NB4 (cell line): ENCODE results near the gene KIAA1958.
"Not testable (repeated sequence)": the region's sequence is repeated elsewhere in the genome, so short reads cannot be mapped to it uniquely, and the experiment has no call there.

Experiments used
- DNase-seq: peaks from one replicate; pipeline ENCODE4 v3.0.0; 2010; ENCODE audit warnings: low read depth
- H3K4me3 ChIP-seq: one replicate; pipeline ENCODE4 v1.5.1; 2011; ENCODE audit warnings: mild to moderate bottlenecking, low read depth, low read length, moderate library complexity
- MYC ChIP-seq: IDR thresholded peaks from 2 replicates; pipeline ENCODE4 v1.6.1; 2011; ENCODE audit warnings: low read depth, low read length
- POLR2A ChIP-seq: IDR thresholded peaks from 2 replicates; pipeline ENCODE4 v1.6.1; 2011; ENCODE audit warnings: mild to moderate bottlenecking; ENCODE audit not compliant: insufficient read length; ENCODE audit errors: extremely low read depth
- TF ChIP-seq, protein P1 (sequence below): IDR thresholded peaks from 2 replicates; pipeline ENCODE4 v1.6.1; 2011; ENCODE audit warnings: low read depth, low read length
- TF ChIP-seq, protein P2 (sequence below): IDR thresholded peaks from one replicate; pipeline ENCODE4 v1.5.1; 2012; ENCODE audit warnings: low read depth, low read length

Gene KIAA1958

DNA sequence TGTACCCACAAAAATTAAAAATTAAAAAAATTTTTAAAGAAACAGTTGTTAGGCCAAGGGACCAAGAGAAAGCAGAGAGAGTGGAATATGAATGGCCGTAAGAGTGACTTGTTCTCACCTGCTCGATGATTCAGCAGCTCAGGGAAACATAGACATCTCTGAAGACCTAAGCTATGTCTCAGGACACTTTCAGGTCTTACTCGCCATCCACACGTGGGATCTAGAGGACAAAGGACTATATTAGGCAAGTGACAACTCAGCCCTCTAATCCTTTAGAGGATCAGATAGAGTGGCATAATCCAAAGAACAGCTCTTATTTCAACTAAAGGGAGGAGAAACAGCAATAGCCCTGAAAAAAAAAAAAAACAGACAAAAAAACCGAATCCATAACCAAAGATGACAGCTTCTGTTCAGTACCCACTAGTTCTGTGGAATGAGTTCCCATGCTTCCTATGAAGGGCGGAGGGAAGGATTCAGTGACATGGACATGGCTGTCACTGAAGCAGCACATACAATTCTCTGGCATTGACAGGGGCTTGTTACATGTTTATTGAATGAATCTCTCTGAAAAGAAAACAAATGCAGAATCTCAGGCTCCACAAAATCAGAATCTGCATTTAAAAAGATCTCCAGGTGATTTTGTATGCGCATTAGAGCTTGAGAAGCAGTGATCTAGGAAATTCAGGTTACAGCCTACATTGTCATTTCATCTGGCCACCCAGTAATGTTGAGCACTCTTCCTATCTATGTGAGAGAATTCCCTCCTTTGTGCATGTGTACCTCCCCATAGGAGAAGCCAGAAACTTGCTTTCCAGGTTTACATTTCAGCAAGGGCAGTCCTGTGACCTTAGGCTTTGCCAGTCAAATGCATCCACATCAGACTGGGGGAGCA is 96.0 kb downstream of the KIAA1958 start:
- H3K4me3 ChIP-seq: no peak overlapping the region
- TF ChIP-seq, protein P1, sequence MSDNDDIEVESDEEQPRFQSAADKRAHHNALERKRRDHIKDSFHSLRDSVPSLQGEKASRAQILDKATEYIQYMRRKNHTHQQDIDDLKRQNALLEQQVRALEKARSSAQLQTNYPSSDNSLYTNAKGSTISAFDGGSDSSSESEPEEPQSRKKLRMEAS: no peak
- TF ChIP-seq POLR2A (no peak), MYC (no peak)
- TF ChIP-seq, protein P2, sequence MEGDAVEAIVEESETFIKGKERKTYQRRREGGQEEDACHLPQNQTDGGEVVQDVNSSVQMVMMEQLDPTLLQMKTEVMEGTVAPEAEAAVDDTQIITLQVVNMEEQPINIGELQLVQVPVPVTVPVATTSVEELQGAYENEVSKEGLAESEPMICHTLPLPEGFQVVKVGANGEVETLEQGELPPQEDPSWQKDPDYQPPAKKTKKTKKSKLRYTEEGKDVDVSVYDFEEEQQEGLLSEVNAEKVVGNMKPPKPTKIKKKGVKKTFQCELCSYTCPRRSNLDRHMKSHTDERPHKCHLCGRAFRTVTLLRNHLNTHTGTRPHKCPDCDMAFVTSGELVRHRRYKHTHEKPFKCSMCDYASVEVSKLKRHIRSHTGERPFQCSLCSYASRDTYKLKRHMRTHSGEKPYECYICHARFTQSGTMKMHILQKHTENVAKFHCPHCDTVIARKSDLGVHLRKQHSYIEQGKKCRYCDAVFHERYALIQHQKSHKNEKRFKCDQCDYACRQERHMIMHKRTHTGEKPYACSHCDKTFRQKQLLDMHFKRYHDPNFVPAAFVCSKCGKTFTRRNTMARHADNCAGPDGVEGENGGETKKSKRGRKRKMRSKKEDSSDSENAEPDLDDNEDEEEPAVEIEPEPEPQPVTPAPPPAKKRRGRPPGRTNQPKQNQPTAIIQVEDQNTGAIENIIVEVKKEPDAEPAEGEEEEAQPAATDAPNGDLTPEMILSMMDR: no peak
- no peak for DNase-seq

DNA sequence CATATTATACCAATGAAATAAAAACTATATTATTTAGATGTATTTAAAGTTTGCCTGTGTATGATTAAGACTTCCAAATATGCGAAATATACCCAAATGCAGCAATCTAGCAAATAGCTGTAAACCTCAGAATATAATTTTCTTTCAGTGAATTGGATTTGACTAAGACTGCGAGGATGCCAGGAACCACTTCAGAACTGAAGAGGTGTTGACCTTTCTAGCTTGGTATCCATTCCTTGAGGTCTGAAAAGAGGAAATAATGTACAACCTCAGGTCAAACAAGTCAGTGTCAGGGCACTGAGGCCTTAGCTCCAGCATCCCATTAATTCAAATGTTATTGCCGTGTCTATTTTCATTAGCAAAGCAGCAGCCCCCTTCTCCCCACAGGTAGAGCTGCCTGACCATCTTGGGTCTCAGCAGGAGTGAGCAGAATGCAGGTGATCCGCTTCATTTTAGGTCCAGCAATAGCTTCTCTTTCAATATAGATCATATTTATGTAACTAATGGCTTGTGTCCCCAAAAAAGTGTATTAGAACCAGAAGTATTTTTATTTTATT is 100.0 kb downstream of the KIAA1958 start:
- TF ChIP-seq, protein P2: no peak
- TF ChIP-seq MYC (no peak), POLR2A (no peak)
- TF ChIP-seq, protein P1: no peak
- no peak for DNase-seq
- H3K4me3 ChIP-seq: no peak overlapping the region

DNA sequence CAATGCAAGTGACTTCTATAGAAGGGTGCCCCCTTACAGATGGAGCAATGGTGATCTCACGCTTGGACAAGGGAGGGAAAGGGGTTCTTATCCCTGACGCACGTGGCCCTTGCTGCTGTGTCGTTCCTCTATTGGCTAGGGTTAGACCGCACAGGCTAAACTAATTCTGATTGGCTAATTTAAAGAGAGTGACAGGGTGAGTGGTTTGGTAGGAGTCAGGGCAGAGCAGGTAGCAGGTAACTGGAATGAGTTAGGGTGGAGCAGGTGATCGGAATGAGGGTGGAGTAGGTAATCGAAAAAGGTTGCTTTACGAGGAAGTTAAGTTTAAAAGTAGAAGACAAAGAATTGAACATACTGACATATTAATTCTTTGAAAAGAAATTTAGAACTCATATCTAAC is 105.2 kb downstream of the KIAA1958 start:
- not testable (repeated sequence) for DNase-seq, H3K4me3 ChIP-seq

DNA sequence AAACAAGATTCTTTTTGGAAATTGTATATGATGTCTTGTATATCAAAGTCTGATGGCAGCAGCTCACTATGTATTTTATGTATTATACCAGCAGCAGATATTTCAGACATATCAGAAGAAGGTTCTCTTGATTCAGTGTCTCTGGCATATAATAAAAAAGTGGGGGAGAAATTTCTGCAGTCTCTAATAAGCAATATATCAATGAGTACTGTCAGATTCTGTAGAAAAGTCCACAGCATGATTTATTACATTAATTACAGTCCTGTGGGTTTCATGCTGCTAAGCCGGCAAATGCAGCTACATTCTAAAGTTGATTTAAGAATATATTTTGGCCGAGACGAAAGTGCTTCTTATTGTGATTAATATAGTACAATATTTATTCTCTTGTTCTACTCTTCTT is 113.1 kb downstream of the KIAA1958 start:
- TF ChIP-seq, protein P1: no peak
- TF ChIP-seq POLR2A: no peak
- DNase-seq: no peak
- no peak overlapping the region for H3K4me3 ChIP-seq

DNA sequence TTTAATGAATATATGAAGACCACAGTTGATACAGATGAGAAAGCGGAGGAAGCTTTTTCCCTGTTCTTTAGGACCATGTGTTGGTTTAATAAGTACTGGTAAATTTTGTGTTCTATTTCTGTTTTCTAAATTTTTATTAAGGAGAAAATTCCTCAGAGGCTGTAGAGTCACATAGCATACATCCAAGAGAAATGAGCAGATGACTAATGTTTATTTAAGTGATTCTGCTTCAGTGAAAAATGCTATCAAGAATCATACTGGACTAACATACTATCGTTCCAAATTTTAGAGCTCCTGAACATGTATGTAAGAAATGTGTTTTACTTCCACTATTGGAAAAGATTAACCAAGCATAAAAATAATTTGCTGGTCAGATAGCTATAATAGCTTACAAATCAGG is 115.0 kb downstream of the KIAA1958 start:
- TF ChIP-seq, protein P1: no peak
- TF ChIP-seq, protein P2: no peak
- TF ChIP-seq POLR2A (no peak), MYC (no peak)
- no peak overlapping the region for H3K4me3 ChIP-seq
- no peak for DNase-seq

DNA sequence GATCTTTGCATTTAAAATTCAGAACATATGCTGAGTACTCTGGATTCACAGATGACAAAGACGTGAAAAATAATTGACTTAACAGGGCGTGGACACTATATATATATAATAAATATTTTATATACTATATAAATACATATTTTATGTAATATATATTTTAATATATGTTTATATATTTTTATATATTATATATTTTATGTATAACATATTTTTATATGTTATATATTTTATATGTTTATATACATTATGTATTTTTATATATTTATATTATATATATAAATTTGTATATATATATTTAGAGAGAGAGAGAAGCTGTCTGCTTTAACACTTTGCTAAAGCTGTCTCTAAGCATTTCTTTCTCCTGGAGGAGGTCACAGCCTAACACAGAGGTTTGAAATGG is 118.2 kb downstream of the KIAA1958 start:
- no peak for DNase-seq
- TF ChIP-seq, protein P1: no peak
- TF ChIP-seq POLR2A (no peak), MYC (no peak)
- TF ChIP-seq, protein P2: no peak
- no peak overlapping the region for H3K4me3 ChIP-seq

DNA sequence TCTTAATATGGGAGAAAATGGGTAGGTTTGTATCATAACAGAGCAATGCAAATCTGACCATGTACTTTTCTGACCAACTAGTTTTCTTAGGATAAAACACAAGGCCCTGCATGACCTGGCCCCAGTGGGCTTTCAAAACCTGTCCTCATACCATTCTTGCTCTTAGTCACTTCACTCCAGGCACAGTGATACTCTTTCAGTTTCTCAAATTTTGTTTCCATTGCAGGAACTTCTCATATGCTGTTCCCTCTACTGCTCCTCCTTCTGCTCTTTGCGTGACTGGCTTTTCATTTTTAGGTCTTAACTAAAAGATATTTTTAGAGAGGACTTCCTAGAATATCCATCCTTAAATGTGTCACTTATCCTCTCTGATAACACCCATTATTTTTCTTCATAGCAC is 118.9 kb downstream of the KIAA1958 start:
- TF ChIP-seq, protein P2: no peak
- TF ChIP-seq, protein P1: no peak
- no peak for TF ChIP-seq POLR2A
- TF ChIP-seq MYC: no peak
- DNase-seq: no peak
- H3K4me3 ChIP-seq: no peak overlapping the region
